ENCODE data around the gene RCAN2. TPM values are rescaled to one million over a fixed set of nuclear protein-coding genes. Genes with fewer than 3 reads are reported as not detected.

The RCAN2 gene
- total RNA-seq, 1 donor from 2014 or later, result 0.07 TPM

DNA sequence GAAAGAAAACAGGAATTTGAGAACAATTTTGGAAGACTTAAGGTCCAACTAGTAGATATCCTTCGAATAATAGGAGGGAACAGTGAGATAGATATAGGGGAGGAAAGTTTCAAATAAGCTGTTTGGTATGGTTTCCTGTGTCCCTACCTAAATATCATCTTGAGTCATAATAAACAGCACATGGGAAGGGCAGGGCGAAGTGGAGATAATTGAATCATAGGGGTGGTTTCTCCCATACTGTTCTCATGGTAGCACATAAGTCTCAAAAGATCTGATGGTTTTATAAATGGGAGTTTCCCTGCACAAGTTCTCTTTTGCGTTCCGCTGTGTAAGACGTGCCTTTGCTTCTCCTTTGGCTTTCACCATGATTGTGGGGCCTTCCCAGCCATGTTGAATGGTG, 281.0 kb downstream of the RCAN2 start:
- DNase-seq, result no peak
- H3K4me1 Mint-ChIP-seq, result no peaks in the 10 kb centered on the region
- H3K27me3 Mint-ChIP-seq, result peaks cover 5% of the 10 kb centered on the region
- intact Hi-C loops (cut with micrococcal nuclease), result no loop called here
- no peaks in the 10 kb centered on the region for H3K36me3 Mint-ChIP-seq (ENCODE audit: low read depth)
- no peak overlapping the region for H3K27ac Mint-ChIP-seq
- no peaks in the 10 kb centered on the region for H3K9me3 Mint-ChIP-seq
- H3K4me3 Mint-ChIP-seq, result no peak overlapping the region

DNA sequence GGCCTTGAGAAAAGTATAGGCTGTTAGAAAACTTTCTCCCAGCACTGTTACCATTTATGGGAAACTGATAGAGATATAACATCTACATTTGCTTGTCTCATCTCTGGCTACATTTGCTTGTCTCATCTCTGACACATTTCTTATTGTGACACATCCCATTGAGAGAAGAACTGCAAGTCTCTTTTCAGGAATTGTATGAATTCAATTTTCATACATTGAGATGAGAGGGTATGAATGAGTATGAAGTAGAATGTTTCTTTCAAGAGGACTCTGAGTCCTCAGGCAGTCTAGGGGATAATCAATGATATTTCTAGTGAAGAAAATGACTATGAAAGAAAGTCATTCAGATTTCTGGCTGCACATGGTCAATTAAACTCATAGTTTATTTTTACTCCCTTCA, 282.9 kb downstream of the RCAN2 start:
- Mint-ChIP-seq H3K9me3 (no peaks in the 10 kb centered on the region), H3K27me3 (peaks cover 5% of the 10 kb centered on the region), H3K36me3 (ENCODE audit: low read depth) (no peaks in the 10 kb centered on the region), H3K4me1 (no peaks in the 10 kb centered on the region), H3K27ac (no peak overlapping the region), H3K4me3 (no peak overlapping the region)
- intact Hi-C loops (cut with micrococcal nuclease), result no loop called here
- DNase-seq, result no peak

DNA sequence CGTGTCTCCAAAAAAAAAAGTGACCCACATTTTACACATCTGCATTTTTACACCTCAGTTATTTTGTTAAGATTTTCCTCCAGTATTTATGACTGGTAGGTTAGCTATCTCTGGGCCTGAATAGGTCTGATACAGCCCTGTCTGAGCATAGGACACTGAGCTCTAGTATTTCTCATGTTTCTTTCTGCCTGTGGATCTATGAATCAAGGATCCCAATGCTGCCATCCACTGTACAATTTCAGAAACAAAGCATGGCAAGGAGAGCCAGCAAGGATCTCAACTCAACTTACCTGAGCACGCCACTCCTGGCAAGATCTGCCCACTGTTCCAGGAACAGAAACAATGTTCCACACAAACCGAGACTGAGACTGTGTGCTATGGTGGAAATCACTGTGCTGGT, 284.1 kb downstream of the RCAN2 start:
- intact Hi-C loops (cut with micrococcal nuclease), result no loop called here

DNA sequence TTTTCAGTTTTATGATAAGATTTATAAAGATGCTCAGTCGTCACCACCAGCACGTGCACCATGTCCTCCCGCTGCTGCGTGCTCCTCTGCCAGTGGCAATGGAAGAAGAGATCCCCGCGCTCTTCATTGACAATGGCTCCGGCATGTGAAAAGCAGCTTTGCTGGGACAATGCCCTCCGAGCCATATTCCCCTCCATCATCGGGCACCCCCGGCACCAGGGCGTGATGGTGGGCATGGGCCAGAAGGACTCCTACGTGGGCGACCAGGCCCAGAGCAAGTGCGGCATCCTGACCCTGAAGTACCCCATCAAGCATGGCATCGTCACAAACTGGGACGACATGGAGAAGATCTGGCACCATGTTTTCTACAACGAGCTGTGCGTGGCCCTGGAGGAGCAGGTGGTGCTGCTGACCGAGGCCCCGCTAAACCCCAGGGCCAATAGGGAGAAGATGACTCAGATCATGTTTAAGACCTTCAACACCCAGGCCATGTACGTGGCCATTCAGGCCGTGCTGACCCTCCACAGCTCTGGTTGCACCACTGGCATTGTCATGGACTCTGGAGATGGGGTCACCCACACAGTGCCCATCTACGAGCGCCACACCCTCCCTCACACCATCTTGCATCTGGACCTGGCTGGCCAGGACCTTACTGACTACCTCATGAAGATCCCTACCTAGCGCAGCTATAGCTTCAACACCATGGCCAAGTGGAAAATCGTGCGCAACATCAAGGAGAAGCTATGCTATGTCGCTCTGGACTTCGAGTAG, 286.2 kb downstream of the RCAN2 start:
- Mint-ChIP-seq H3K9me3 (no peaks in the 10 kb centered on the region), H3K27ac (no peak overlapping the region), H3K27me3 (peaks cover 9% of the 10 kb centered on the region), H3K4me1 (no peaks in the 10 kb centered on the region), H3K36me3 (ENCODE audit: low read depth) (no peaks in the 10 kb centered on the region), H3K4me3 (no peak overlapping the region)
- intact Hi-C loops (cut with micrococcal nuclease), result no loop called here
- DNase-seq, result no peak

More for the DNA sequence above, 284.1 kb downstream of the RCAN2 start:
- no peaks in the 10 kb centered on the region for H3K9me3 Mint-ChIP-seq
- no peaks in the 10 kb centered on the region for H3K4me1 Mint-ChIP-seq
- DNase-seq, result no peak
- no peaks in the 10 kb centered on the region for H3K36me3 Mint-ChIP-seq (ENCODE audit: low read depth)
- no peak overlapping the region for H3K27ac Mint-ChIP-seq
- no peak overlapping the region for H3K4me3 Mint-ChIP-seq
- peaks cover 5% of the 10 kb centered on the region for H3K27me3 Mint-ChIP-seq

DNA sequence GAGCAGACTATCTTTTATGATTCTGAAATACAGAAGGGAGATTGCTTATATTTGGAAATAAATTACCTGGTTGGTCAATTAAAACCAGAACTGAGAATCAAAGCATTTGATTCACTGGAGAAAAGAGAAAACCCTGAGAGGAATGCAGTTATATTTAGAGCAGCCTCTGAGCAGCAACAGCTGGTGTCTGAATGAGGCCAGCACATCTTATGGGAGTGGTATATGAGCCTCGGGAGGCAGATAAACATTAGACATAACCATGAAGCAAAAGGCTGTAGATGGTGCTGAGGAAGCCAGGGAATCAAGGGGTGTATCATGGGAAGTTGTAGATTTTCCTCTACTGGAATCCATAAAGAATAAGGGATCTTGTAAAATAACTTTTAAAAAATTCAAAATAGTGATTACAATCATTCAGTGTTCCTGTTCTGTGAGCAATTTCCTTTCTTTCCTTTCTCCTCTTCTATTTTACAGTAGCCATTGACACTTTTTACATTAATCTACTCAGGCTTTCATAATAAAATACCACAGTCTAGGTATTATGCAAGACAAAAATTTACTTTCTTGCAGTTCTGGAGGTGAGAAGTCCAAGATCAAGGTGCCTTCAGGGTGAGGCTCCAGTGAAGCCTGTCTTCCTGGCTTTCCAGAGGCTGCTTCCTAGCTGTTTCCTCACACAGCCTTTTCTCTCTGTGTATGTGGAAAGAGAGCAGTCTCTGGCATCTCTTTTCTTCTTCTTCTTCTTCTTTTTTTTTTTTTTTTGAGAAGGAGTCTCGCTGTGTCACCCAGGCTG, 287.7 kb downstream of the RCAN2 start:
- Mint-ChIP-seq H3K4me1 (no peaks in the 10 kb centered on the region), H3K9me3 (no peaks in the 10 kb centered on the region), H3K36me3 (ENCODE audit: low read depth) (no peaks in the 10 kb centered on the region), H3K4me3 (no peak overlapping the region), H3K27ac (no peak overlapping the region), H3K27me3 (peaks cover 10% of the 10 kb centered on the region)
- intact Hi-C loops (cut with micrococcal nuclease), result no loop called here
- no peak for DNase-seq

DNA sequence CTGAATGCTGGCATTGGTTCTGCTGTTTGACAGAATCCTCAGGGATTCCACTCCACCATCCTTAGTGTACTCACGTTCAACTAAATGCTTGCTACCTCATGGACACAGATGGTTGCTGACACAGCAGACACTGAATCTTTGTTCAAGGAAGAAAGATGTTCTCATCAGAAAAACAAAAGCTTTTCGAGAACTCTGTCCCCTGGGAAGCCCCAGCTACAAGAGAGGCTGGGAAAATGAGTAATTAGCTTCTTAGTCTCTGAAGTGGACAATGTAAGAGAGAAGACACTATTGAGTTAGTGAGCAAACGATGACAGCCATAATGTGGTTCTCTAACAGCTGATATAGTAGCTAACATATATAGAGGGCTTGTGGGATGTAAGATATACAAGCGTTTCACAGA, 289.5 kb downstream of the RCAN2 start:
- Mint-ChIP-seq H3K4me1 (no peaks in the 10 kb centered on the region), H3K27me3 (peaks cover 5% of the 10 kb centered on the region), H3K27ac (no peak overlapping the region), H3K36me3 (ENCODE audit: low read depth) (no peaks in the 10 kb centered on the region), H3K9me3 (no peaks in the 10 kb centered on the region), H3K4me3 (no peak overlapping the region)
- no peak for DNase-seq
- intact Hi-C loops (cut with micrococcal nuclease), result no loop called here

DNA sequence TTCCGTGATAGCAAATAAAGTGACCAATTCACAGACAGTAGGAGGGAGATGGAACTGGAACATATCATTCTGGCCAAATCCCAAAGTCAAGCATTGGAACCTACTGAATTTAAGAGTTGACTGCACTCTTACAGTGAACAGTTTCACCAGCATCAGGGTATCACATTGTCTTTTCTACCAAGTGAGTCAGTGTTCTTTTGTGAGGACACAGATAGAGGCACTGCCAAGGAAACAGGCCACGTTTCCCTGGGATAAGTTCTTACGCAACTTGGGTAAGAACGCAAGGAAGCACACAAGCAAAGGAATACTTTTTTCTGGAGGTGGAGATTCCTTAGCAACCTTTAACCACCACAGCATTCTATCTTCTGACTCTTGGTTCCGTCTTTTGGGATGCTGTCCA, 291.9 kb downstream of the RCAN2 start:
- Mint-ChIP-seq H3K27me3 (peaks cover 8% of the 10 kb centered on the region), H3K4me3 (no peak overlapping the region), H3K9me3 (no peaks in the 10 kb centered on the region), H3K27ac (no peak overlapping the region), H3K4me1 (no peaks in the 10 kb centered on the region), H3K36me3 (ENCODE audit: low read depth) (no peaks in the 10 kb centered on the region)
- intact Hi-C loops (cut with micrococcal nuclease), result no loop called here
- DNase-seq, result no peak

DNA sequence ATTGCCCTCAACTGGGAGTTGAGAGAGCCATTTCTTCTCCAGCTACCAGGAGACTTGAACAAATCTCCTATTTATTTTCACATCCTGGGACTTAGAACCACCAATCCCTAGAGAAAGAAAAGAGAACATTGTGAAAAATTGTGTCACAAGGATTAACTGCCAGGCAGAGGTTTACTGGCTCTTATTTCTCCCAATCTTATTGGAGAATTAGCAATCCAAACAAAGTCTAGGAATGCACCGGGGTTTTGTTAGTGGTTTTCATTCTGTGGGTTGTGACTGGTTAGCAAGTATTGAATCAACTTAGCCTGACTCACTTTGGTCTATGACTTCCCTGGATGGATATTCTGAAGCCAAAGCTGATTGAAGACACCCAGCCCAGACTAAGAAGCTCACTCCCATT, 299.3 kb downstream of the RCAN2 start:
- H3K4me3 Mint-ChIP-seq, result no peak overlapping the region
- H3K9me3 Mint-ChIP-seq, result no peaks in the 10 kb centered on the region
- H3K4me1 Mint-ChIP-seq, result no peaks in the 10 kb centered on the region
- peaks cover 37% of the 10 kb centered on the region for H3K27me3 Mint-ChIP-seq
- H3K27ac Mint-ChIP-seq, result no peak overlapping the region
- no peak for DNase-seq
- no peaks in the 10 kb centered on the region for H3K36me3 Mint-ChIP-seq (ENCODE audit: low read depth)
- intact Hi-C loops (cut with micrococcal nuclease), result no loop called here

DNA sequence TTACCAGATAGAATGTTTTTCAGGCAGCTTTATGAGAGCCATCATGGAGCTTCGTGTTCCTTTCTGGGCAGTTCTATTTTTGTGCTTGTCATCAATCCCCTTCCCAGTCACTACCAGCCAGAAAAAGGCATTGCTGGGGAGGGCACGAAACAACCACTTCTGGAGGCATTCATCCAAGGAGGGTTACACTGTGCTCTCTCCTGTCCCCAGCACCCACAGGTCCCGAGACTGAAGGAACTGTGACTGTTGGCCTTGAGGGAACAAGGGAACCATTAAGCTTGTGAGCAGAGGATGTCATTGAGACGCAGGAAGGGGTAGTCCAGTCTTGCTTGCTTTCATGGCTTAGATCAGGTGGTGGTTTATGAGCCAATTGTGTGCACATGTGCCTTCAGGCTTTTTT, 300.4 kb downstream of the RCAN2 start:
- H3K4me1 Mint-ChIP-seq, result no peaks in the 10 kb centered on the region
- no peak overlapping the region for H3K27ac Mint-ChIP-seq
- H3K4me3 Mint-ChIP-seq, result no peak overlapping the region
- intact Hi-C loops (cut with micrococcal nuclease), result no loop called here
- H3K9me3 Mint-ChIP-seq, result no peaks in the 10 kb centered on the region
- no peak for DNase-seq
- H3K27me3 Mint-ChIP-seq, result peaks cover 44% of the 10 kb centered on the region
- no peaks in the 10 kb centered on the region for H3K36me3 Mint-ChIP-seq (ENCODE audit: low read depth)

DNA sequence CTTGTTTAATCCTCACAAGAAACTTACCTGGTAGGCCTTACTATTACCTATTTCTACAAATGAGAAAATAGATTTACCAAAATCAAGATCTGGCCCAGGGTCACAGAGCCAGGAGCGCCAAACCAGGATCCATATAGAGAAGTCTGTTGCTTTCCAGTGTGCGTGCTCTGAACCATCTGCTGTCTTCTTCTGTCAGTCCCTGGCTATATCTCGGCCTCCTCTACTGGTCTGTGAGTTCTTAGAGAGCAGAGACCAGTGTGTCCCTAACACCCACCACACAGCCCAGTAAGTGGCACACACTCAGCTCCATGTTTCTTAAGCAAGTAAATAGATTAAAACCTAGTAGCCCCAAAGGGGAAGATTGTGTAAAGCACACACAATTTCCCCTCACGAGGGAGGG, 301.5 kb downstream of the RCAN2 start:
- Mint-ChIP-seq H3K9me3 (no peaks in the 10 kb centered on the region), H3K27me3 (peaks cover 51% of the 10 kb centered on the region), H3K4me1 (no peaks in the 10 kb centered on the region), H3K4me3 (no peak overlapping the region), H3K27ac (no peak overlapping the region), H3K36me3 (ENCODE audit: low read depth) (no peaks in the 10 kb centered on the region)
- DNase-seq, result no peak
- intact Hi-C loops (cut with micrococcal nuclease), result no loop called here

DNA sequence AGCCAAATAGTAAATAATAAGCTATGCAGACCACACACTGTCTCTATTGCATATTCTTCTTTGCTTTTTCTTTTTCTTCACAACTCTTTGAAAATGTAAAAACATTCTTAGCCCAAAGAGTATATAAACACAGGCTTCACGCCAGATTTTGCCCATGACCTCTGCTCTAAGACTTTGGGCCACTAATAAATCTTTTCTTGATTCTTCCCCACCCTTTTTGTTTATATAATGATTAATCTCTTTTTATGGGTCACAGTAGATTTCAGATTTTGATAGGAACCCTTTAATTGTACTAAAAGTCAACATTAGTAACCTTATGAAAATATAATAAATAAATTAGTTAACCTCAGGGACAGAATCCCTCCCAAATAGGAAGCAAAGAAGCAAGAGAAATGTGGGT, 304.7 kb downstream of the RCAN2 start:
- H3K27me3 Mint-ChIP-seq, result peaks cover 53% of the 10 kb centered on the region
- no peaks in the 10 kb centered on the region for H3K4me1 Mint-ChIP-seq
- H3K27ac Mint-ChIP-seq, result no peak overlapping the region
- H3K36me3 Mint-ChIP-seq (ENCODE audit: low read depth), result no peaks in the 10 kb centered on the region
- intact Hi-C loops (cut with micrococcal nuclease), result no loop called here
- DNase-seq, result no peak
- H3K4me3 Mint-ChIP-seq, result no peak overlapping the region
- no peaks in the 10 kb centered on the region for H3K9me3 Mint-ChIP-seq

DNA sequence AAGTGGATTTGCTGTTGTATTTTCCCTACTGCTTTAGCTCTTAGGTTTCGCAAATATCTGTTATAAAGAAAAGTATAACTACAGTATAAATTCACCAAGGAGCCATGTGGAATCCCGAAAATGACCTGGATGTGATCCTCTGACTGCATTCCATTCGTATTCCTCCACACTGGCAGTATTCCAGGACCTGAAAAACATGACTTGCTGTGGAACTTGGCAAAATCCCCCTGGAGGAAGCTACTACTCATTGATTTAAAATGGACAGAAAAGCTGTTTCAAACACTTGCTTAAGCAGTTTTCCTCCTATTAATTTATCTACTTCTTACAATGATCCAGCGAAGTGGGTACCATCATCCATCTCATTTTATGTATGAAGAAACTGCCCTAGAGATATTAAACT, 307.1 kb downstream of the RCAN2 start:
- Mint-ChIP-seq H3K4me3 (no peak overlapping the region), H3K27me3 (peaks cover 60% of the 10 kb centered on the region), H3K4me1 (no peaks in the 10 kb centered on the region), H3K9me3 (no peaks in the 10 kb centered on the region), H3K27ac (no peak overlapping the region), H3K36me3 (ENCODE audit: low read depth) (no peaks in the 10 kb centered on the region)
- intact Hi-C loops (cut with micrococcal nuclease), result no loop called here
- DNase-seq, result no peak

DNA sequence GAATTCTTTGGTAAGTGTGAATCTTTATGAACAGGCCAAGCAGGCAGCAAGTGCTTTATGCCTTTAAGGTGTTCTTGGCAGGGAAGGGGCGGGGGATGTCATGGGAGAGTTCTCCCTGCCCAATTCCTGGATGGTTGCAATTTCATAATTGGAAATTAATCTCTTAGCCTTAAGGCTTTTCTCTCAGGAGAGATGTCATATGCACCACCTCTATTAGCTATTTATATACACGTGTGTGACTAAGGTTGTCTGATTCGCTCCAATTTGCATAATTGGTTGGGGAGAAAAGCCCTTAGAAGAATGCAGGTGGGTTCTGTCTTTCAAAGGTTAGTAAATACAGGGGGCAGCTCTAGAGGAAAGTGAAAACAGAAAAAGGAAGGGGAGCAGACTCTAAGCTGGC, 315.3 kb downstream of the RCAN2 start:
- DNase-seq, result no peak
- intact Hi-C loops (cut with micrococcal nuclease), result loop anchor here (1.0 to 5.0 kb wide), 3 partner anchors 46 to 164 kb away; partner anchors contain the start of gene ENPP4
- Mint-ChIP-seq H3K27me3 (peaks cover 67% of the 10 kb centered on the region), H3K9me3 (no peaks in the 10 kb centered on the region), H3K27ac (no peak overlapping the region), H3K4me3 (no peak overlapping the region), H3K4me1 (peaks cover 16% of the 10 kb centered on the region), H3K36me3 (ENCODE audit: low read depth) (no peaks in the 10 kb centered on the region)

DNA sequence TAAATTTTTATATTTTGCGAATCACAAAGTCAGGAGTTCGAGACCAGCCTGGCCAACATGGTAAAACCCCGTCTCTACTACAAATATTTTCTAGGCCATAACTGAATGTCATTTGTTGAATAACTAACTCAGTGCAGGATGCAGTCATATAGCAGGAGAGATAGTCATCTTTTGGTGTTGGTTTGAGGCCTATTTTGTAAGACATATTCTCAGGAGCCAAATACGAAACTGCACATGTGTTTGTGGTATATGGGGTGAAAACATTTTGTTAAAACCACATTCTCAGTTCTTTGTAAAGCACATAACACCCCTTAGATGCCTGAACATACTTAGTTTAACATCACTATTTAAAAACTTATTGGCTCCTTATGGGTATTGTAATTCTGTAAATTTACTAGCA, 315.8 kb downstream of the RCAN2 start:
- Mint-ChIP-seq H3K4me1 (peaks cover 18% of the 10 kb centered on the region), H3K27me3 (peaks cover 67% of the 10 kb centered on the region), H3K9me3 (no peaks in the 10 kb centered on the region), H3K36me3 (ENCODE audit: low read depth) (no peaks in the 10 kb centered on the region), H3K27ac (no peak overlapping the region), H3K4me3 (no peak overlapping the region)
- intact Hi-C loops (cut with micrococcal nuclease), result loop anchor here (1.0 to 5.0 kb wide), 3 partner anchors 46 to 163 kb away; partner anchors contain the start of gene ENPP4
- peak; percentile 76 for DNase-seq

Measured in activated CD4-positive, alpha-beta T cell treated with anti-CD3 and anti-CD28 coated beads, Interleukin-2, amount 10 ng/mL, durations not matched to agents 24 days and 14 days (primary cell).